NCI-H2227 treated with DMSO at 0.1 percent for 48 hours (cell line): Measurements from ENCODE around the gene ZCCHC13.
"Not testable (repeated sequence)": the region's sequence is repeated elsewhere in the genome, so short reads cannot be mapped to it uniquely, and the experiment has no call there.

Experiments used
- DNase-seq: peaks from one replicate; lab custom pipeline; 2025; lab: John Stamatoyannopoulos, UW

ZCCHC13 gene

GRCh38 chrX:74324131-74324530 is 20.2 kb downstream of the ZCCHC13 start:
- DNase-seq, result peak; percentile 3

DNA sequence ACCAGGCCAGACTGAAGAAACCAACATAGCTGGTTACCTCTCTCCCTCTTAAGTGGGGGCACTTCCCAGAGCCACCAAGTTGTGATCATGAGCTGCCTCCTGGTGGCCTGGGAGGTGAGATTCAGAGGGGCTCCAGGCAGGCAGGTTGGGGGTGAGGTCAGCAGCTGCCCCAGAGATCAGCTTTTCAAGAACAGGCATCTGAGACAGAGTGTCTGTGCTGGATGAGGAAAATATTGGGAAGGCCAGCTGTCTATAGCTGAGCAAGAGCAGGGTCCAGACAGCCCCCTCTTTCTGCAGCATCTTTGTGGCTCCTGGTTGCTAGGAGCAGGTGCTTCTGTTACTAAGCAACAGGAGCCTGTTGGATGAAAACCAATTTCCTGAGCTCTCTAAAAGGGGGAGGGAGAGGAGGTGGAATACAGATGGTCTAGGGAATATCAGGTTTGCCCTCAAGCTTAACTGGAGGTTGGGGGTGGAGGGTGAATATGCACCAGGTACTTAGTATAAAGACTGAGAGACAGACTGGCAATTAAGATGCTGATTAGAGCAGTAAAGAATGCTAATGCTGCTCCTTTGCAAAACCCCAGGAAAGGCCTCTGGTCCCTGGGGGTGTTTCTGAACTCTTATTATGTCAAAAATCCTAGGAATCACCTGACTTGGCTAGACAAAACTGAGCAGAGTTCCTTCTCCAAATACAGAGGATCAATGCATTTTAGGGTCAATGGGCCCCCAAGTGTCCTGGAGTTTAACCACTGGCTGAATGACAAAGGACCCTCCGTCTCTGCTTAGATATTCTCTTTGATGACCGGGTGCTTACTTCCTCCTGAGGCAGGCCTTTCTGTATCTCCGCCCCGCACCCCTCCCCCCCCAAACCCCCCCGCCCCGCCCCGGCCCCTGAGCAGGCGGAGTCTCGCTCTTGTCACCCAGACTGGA is 21.4 kb downstream of the ZCCHC13 start:
- peak; percentile 56 for DNase-seq

- no peak for DNase-seq
Observed at GRCh38 chrX:74338852-74339251, 34.9 kb downstream of the ZCCHC13 start.

DNA sequence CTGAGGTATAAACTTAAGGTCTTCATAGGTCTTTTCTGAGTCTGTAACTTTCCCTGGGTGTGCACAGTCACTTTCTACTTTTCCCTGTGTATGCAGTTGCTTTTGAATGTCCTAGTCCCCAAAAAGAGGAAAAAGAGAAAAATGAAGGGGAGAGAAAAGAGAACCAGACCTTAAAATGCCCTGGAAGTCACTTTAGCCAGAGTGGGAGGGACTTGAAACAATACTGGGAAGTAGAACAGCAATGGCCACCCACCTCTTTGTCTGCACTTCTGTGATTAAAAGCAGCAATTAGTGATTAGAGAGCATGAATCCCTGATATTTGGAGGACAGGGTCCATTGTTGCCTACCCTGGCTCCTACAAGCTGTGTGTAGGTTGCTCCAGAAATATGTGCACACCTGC is 36.1 kb downstream of the ZCCHC13 start:
- no peak for DNase-seq

DNA sequence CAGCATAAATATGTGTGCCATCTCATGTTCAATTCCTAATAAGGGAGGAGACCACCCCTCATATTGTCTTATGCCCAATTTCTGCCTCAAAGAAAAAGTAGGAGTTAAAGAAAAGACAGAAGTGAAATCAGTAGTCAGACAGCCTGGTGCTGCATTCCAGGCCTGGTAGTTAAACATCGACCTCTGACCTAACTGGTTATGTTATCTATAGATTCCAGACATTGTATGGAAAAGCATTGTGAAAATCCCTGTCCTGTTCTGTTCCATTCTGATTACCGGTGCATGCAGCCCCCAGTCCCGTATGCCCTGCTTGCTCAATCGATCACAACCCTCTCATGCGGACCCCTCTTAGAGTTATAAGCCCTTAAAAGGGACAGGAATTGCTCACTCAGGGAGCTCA is 38.2 kb downstream of the ZCCHC13 start:
- DNase-seq, result not testable (repeated sequence)

GRCh38 chrX:74343343-74344279 is 39.6 kb downstream of the ZCCHC13 start:
- DNase-seq, result peak; percentile 85

GRCh38 chrX:74344280-74344622 is 40.3 kb downstream of the ZCCHC13 start:
- DNase-seq, result no peak

- no peak for DNase-seq
Observed at GRCh38 chrX:74346088-74346487, 42.1 kb downstream of the ZCCHC13 start.

- no peak for DNase-seq
Observed at GRCh38 chrX:74349387-74349786, 45.4 kb downstream of the ZCCHC13 start.

DNA sequence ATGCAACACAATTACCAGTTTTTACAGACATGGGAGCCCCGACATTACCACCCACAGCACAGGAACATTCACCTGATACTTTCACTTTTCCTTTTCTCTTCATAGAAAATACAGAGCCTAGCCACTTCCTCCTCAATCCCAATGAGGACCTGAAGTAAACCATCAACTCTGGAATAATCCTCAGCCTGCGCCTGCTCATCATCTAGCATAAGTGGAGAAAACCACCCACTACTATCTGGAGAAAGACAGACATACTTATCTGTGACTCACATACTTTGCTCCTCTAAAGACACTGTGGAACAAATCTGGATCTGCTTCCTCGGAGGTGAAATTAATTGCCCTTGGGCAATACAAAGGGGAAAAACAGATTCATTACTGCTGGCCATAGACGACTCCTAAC is 47.8 kb downstream of the ZCCHC13 start:
- DNase-seq, result no peak

DNA sequence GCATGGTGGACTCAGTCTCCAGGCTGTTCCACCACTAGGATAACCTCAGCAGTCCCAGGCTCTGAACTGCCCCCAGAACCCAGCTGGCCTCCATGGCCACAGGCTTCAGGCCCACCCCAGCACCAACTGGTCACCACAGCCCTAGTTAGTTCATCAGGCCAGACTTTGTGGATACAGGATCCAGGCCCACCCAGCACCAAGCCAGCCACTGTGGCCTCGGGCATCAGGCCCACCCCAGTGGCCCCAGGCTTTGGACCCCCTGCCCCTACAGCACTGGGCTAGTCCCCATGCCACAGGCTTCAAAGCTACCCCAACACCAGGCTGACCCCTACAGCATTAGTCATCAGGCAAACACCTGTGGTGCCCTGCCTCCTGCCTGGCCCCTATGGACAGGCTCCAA is 50.0 kb downstream of the ZCCHC13 start:
- no peak for DNase-seq
